Forelimb muscle (tissue), 1 donor: ENCODE data around the gene NIF3L1. TPM values are rescaled to one million over a fixed set of nuclear protein-coding genes. Genes with fewer than 3 reads are reported as not detected.

Experiments used
- DNase-seq: peaks from one replicate; pipeline ENCODE4 v3.0.0-alpha.2; 2013; ENCODE audit warnings: low read depth
- polyA plus RNA-seq: library from polyadenylated mRNA; unstranded; fragments of 120-200 nt; gene quantifications from one replicate; pipeline ENCODE4 v1.2.1, GENCODE V29; 2013; ENCODE audit not compliant: insufficient read length

Gene NIF3L1, protein sequence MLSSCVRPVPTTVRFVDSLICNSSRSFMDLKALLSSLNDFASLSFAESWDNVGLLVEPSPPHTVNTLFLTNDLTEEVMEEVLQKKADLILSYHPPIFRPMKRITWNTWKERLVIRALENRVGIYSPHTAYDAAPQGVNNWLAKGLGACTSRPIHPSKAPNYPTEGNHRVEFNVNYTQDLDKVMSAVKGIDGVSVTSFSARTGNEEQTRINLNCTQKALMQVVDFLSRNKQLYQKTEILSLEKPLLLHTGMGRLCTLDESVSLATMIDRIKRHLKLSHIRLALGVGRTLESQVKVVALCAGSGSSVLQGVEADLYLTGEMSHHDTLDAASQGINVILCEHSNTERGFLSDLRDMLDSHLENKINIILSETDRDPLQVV
- 17.9 TPM for polyA plus RNA-seq

DNA sequence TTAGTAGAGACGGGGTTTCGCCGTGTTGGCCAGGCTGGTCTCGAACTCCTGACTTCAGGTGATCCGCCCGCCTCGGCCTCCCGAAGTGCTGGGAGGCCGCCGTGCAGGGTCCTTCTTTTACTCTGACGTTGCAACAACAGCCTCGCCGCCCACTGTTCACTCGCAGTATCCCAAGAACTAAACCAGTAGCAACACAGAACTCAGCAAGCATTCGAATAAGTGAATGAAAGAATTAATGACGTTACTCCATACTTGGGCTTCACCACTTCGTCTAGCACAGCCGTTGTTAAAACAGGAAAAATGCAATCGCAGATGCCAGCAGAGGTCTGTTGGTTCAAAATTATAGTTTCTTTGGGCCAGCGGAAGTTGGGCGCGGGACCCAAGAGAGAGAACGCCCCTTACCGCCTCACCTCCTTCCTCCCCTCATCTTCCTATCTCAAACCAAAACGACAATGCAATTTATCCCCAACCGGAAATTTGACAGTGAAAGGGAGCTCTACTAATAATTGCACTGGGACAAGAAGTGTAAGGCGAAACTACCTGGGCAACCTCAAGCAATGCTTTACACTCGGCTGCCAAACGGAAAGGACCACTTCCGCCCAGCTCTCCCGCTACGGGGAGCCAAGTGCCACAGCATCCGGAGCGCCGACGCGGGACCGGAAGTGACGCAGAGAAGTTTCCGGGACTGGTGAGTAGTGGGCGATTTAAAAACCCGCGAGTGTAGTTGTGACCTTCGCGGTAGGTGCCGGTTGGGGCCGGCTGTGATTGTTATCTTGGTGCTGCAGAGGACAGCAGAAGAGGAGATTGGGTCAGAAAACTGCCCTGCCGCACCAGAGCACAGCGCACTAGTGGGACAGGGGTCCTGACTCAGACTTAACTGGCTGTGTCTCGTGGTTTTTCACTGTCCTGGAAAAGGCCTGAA, at the start of gene NIF3L1, which contains the start of gene PPIL3:
Gene NIF3L1, plus strand, starts transcription at position 668 of the 922 bp plus-strand sequence. CDS start 2,573 bp downstream, outside the sequence.
Gene PPIL3, minus strand, starts transcription at position 374 of the 922 bp plus-strand sequence. CDS start 1,462 bp downstream, outside the sequence.
- peak; percentile 96 for DNase-seq

DNA sequence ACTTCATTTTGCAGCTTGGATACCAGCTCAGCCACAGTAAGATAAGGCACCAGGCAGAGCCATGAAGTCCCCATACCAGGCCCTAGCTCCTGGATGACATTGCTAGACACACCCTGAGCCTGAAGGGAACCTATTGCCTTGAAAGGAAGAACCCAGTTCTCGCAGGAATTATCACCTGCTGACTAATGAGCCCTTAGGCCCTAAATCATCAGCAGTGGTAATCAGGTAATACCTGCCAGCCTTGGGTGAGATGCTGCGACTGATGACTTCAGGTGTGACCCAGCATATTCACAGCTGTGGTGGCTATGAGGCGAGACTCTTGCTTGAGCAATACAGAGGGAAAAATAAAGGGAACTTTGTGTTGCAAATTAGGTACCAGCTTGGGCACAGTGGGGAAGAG, 49.7 kb upstream of the NIF3L1 start:
- DNase-seq, result no peak

DNA sequence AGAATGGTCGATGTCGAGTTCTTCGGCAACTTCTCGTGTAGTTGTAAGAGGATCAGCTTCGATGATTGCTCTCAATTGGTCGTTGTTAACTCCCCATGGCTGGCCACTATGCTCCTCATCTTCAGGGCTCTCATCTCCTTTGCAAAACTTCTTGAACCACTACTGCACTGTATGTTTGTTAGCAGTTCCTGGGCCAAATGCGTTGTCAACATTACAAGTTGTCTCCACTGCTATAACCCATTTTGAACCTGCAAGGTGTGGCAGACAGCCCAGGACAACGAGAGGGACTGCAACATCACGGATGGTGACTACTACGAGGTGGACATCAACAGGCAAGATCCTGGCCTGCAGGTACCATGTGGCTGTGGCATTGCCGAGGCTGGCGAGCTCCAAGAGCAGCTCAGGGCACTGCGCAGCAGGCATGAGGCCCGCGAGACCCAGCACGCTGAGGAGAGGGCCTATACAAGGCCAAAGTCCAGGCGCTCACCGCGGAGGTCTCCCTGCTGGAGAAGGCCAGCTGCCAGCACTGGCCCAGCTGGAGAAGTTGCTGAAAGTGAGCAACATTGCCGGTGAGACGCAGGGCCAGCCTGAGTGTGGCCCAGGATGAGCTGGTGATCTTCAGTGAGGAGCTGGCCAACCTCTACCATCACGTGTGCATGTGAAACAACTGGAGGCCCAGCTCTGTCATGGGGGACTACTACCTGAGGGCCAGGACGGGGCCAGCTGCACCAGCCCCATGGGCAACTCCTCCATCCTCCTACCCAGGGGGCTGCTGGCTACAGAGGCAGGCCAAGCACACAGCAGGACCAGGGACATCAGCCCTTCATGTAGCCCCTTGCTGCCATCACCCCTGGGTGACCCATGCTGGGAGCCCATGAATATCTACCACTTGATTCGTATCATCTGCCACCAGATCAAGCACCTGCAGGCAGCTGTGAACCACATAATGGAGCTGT, 44.9 kb upstream of the NIF3L1 start:
- no peak for DNase-seq

DNA sequence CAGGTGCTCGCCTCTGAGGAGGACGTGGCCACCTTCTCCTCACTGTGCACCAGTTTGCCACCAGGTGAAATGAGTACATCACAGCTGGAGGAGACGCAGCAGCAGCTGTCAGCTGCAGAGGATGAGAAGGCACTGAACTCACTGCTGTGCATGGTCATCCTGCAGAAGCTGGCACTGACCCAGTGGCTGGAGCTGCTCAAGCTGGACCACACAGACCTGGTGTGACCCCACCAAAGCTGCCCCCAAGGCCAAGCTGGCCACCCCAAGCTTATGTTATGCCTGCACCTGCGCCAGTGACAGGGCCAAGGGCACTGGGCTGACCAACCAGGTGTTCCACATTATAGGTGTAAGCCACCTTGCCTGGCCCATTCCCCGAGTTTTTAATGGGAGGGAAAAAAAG, 44.0 kb upstream of the NIF3L1 start:
- no peak for DNase-seq

DNA sequence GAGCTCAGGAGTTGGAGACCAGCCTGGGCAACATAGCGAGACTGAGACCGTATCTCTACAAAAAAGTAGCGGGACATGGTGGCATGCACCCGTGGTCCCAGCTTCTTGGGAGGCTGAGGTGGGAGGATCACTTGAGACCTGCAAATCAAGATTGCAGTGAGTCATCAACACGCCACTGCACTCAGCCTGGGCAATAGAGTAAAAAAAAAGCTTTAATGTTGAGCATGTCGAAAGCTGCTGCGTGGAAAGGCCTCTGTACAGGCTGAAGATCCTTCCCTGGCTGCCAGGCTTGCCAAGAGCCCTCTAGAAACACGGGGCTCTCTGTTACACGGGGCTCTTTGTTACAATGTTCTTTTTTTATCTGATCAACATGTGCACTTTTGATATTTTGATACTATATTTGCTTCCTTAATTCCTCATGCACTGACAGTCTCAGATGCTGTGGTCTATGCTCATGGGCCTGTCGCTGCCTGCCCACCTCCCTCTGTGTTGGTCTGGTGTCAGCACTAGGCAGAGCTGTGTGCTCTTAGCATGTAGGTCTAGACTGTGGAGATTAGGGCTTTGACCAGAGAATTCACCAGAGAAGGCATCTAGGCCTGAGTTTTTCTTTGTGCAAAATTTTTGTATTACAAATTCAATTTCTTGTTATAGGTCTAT, 43.4 kb upstream of the NIF3L1 start:
- DNase-seq, result no peak

DNA sequence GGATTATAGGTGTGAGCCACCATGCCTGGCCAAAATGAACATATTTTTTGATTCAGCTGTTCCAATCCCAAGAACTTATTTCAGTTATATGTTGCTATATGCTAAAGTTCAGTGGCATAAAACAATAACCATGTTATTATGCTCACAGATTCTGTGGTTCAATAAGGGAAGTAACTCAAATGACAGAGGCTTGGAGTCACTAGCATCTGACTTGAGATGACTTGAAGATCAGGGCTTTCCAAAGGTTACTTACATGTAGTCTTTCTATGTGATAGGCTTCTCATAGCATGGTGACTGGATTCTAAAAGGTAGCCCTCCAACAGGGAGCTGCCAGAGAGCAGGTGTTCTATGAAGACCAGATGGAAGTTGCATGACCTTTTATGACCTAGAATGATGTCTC, 41.9 kb upstream of the NIF3L1 start:
- DNase-seq, result no peak

DNA sequence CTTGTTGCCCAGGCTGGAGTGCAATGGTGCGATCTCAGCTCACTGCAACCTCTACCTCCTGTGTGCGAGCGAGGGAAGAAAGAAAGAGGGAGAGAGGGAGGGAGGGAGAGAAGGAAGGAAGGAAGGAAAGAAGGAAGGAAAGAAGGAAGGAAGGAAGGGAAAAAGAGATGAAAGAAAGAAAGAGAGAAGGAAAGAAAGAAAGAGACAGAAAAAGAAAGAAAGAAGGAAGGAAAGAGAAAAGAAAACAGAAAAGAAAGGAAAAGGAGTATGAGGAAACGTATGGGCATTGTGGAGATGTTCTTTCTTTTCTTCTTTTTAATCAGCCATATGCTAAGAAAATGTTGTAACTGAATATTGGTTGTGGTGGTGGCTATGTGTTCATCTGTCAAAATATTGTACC, 41.2 kb upstream of the NIF3L1 start:
- DNase-seq, result no peak

DNA sequence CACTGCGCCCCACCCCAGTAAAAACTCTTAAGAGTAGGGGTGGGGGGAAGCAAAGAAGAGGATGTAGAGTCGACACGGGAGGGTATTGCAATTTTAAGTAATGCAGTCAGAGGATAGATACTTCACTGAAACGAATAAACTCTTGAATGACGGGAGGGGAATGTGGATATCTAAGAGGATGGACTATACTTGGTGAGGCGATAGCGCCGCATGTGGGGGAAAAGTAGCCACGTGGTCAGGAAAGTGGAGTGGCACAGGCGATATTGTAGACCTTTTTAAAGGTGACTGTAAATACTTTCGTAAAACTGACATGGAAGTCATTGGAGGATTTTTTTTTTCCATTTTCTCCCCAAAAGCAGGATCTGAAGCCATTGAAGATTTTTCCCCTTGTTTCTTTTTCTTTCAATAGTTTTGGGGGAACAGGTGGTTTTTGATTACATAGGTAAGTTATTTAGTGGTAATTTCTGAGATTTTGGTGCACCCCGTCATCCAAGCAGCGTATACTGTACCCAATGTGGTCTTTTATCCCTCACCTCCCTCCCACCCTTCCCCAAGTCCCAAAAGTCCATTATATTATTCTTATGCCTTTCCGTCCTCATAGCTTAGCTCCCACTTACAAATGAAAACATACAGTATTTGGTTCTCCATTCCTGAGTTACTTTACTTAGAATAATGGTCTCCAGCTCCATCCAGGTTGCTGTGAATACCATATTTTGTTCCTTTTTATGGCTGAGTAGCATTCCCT, 38.5 kb upstream of the NIF3L1 start:
- no peak for DNase-seq

DNA sequence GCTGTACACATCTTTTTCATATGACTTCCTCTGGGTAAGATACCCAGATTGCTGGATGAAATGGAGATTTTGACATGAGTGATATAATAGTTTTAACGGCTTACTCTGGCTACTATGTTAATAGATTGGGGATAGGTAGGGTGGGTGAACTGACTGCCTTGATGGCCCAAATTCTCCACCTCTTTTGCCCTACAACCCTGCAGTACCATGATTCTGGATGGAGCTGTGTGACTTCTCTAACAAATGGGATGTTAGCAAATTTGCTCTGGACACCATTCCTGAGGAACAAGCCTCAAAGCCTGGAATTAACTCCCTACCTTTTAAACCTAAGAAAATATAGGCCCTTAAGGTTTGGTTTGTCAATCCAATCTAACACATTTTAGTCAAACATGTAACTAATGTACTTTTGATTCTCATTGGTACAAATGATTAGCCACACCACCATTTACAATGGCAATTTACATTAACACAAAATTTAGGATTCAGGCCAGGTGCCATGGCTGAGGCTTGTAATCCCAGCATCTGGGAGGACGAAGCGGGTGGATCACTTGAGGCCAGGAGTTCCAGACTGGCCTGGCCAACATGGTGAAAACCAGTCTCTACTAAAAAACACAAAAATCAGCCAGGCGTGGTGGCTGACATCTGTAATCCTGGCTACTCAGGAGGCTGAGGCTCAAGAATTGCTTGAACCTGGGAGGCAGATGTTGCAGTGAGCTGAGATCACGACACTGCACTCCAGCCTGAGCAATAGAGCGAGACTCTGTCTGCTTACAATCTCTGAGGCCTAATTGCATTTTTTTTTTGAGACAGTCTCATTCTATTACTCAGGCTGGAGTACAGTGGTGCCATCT, 37.5 kb upstream of the NIF3L1 start:
- DNase-seq, result no peak

DNA sequence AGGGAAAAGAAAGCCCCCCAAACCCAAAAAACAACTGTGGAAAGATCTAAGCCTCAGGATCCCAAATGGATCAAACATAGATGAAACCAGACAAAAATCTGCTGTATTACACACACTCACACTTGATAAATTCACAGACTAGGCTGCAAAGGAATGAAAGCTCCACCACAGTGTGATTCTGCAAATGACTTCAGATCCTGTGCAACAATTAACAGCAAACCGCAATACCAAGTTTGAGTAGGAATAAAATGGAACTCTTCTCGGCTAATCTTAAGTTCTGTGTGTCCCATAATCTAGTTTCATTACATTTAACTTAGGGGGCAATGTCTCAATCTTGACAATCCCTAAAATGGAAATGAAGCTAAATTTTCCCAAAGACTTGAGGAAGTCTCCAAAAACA, 36.6 kb upstream of the NIF3L1 start:
- DNase-seq, result no peak

DNA sequence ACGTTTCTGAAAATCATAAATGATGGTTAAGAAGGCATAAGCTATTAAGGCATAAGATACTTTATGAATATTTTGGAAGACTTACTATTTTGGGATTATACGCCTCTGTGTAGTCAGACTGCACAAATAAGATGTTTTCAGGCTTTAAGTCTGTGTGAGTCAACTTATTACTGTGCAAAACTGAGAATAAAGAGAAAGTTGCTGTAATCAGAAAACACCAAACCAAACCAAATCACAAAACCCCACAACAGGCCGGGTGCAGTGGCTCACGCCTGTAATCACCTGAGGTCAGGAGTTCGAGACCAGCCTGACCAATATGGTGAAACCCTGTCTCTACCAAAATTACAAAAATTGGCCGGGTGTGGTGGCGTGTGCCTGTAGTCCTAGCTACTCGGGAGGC, 32.4 kb upstream of the NIF3L1 start:
- DNase-seq, result no peak

DNA sequence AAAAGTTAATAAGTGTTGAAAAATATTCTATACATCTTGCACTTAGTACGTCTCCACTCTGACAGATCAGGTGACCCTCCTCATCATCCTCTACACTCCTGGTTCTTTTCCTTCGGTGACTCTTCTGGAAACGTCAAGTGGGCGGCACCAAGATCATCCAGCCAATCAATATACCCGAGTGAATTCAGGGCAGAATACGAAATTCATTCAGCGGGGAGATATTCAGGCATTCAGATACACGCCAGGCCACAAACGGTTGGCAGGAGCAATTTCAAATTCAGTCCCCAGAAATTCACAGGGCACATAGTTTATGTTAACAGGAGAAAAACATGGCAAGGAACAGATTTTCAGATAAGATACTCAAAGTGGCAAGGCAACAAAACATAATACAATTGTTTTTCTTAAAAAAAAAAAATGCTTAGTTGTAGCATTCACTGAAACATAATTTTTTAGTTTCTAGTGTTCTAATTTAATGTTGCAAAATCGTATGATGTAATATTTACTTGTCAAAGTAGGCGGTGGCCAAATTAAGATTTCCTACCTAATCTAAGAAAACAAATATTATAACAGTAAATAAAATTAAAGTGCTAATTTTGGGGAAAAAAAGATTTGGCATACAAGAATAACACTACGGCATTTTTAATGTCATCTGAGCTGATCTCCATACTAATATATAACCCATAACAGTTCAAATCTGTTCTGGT, 28.9 kb upstream of the NIF3L1 start:
- no peak for DNase-seq

DNA sequence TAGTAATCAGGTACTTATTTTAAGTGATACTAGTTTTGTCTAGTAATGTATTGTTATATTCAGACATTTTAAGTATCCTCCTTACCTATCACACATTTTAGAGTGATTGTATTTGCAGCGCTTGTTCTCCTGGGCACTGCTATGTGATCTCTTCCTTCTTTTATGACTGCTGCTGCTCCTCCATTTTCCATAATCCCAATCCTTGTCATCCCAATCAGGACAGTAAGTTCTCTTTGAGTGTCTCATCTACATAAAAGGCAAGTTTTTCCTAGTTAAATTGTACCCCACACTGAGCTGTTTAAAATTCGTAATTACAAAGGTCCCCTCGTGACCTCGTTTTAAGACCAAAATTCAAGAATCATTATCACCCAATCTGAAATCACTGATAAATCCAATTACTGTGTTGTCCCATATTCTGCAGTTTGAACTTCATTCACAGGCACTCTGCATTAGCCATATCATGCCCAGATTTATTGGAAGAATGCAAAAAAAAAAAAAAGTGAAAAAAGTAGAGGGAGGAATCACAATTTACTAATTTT, 27.5 kb upstream of the NIF3L1 start:
- no peak for DNase-seq

DNA sequence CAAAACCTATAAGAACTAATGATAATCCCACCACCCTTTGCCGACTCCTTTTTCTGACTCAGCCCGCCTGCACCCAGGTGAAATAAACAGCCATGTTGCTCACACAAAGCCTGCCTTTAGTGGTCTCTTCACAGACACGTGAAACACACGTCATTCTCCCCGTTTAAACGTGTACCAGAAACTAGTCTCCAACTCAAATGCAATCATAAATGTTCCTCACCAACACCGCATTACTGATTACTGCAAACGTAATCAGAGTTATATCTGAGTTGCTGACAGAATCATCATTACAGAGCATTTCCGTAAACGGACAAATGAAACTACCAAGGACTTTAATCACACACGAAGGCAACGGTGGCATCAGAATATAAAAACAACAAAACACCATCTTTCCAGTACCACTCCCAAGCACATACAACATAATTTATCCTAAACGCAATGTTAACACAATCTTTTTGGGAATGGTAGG, 26.6 kb upstream of the NIF3L1 start:
- peak; percentile 55 for DNase-seq

DNA sequence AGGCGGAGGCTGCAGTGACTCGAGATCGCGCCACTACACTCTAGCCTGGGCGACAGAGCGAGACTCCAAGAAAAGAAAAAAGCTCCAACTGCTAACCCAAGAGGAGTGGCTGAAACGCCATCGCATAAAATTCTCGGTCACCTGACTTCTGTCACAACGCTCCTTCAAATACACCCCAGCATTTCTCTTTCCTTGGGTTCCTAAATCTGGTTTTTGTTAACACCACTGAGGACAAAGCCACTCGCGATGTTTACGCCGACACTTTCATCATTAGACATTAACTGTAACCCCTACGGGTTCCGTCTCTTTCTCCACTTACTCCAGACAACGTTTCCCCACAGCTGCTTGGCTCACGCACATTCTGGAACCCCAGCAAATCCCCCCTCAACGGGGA, 25.4 kb upstream of the NIF3L1 start:
- DNase-seq, result no peak

DNA sequence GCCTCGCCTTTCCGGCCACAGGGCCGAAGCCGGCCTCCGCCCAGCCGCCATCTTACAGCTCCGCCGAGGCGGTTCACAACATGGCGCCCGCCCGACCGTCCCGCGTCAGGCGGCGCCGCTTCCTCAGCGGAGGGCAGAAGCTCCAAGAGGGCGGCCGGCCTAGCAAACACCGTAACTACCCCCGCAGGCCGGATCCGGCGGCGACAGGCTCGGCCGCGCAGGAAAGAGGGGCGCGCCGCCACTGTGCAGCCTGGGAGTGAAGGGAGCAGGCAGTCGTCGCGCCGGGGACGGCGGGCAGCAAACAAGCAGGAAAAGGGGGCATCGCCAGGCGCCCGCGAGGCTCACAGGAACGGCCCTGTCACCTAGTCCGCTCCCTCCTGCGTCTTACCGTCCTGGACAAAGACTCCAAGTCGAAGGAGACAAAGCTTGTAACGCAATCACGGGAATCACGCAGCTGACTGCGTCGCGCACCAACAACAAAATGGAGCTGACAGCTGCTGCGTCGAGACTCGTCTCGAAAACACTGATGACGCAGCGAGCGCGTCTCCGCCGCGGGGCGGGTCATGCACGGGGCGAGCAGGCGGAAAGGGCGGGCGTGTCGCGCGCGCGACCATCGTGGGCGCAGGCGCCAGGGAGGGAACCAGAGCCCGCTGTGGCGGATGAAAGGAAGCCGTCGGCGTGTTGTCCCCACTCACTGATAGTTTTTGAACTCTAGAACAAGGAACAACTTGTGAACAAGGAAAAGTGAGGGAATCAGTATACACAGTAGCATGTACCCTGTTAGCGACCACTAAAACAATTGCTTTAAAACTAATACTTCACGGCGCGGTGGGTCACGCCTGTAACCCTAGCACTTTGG, 24.8 kb upstream of the NIF3L1 start, which contains the start of gene CLK1:
Gene CLK1, minus strand, starts transcription at position 483 of the 859 bp plus-strand sequence. CDS start 2,796 bp downstream, outside the sequence.
- DNase-seq, result peak; percentile 95

DNA sequence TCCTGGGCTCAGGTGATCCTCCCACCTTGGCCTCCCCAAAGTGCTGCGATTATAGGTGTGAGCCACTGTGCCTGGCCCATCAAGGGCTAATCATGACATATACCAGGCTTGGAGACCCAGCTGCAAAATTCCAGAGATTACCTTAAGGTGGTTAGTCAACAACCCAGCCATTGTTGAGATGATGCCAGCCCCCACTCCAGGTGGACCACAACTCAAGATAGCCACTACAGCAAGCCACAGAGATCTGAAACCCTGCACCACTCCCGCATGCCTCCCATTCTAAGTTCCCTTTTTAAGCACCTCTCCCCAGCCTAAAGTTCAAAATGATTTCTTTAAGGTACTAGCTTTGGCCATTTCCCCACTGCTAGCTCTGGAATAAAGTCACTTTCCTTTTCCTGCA, 20.2 kb upstream of the NIF3L1 start:
- no peak for DNase-seq
